ENCODE measurements around the gene MYO9B.

DNA sequence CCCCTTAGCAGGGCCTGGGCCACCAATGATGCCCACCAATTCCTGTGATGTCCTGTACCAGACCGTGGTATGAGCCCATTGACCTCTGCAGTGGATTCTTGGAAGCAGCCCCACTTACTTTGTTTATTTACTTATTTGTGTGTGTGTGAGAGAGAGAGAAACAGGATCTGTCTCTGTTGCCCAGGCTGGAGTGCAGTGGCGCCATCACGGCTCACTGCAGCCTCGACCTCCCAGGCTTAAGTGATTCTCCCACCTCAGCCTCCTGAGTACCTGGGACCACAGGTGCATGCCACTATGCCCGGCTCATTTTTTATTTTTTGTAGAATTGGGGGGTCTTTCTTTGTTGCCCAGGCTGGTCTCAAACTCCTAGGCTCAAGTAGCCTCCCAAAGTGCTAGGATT lies 13.0 kb downstream of the MYO9B start:
- TF ChIP-seq, protein P1, sequence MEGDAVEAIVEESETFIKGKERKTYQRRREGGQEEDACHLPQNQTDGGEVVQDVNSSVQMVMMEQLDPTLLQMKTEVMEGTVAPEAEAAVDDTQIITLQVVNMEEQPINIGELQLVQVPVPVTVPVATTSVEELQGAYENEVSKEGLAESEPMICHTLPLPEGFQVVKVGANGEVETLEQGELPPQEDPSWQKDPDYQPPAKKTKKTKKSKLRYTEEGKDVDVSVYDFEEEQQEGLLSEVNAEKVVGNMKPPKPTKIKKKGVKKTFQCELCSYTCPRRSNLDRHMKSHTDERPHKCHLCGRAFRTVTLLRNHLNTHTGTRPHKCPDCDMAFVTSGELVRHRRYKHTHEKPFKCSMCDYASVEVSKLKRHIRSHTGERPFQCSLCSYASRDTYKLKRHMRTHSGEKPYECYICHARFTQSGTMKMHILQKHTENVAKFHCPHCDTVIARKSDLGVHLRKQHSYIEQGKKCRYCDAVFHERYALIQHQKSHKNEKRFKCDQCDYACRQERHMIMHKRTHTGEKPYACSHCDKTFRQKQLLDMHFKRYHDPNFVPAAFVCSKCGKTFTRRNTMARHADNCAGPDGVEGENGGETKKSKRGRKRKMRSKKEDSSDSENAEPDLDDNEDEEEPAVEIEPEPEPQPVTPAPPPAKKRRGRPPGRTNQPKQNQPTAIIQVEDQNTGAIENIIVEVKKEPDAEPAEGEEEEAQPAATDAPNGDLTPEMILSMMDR (IDR thresholded peaks at IDR 0.05; ENCODE audit: low read depth, low read length, poor library complexity, severe bottlenecking) = no peak
- TF ChIP-seq EZH2phosphoT487 (IDR thresholded peaks at IDR 0.05; ENCODE audit: borderline replicate concordance, low read length) = no peak
